Superior temporal gyrus (tissue), 1 donor: ENCODE results near the gene HSP90B1.

Source experiments
- DNase-seq: peaks from one replicate; pipeline ENCODE4 v3.0.0-alpha.2; 2016; ENCODE audit errors: extremely low spot score

Gene HSP90B1

GRCh38 chr12:103973909-103974308 lies 43.7 kb downstream of the HSP90B1 start:
- DNase-seq, result no peak

- DNase-seq, result no peak
Observed at GRCh38 chr12:103975368-103975767, 45.2 kb downstream of the HSP90B1 start.

GRCh38 chr12:103978384-103978982 lies 48.3 kb downstream of the HSP90B1 start:
- no peak for DNase-seq

GRCh38 chr12:103986829-103987228 lies 56.6 kb downstream of the HSP90B1 start:
- no peak for DNase-seq

GRCh38 chr12:103994235-103994634 lies 64.0 kb downstream of the HSP90B1 start:
- DNase-seq, result no peak

- no peak for DNase-seq
Observed at GRCh38 chr12:103996595-103996994, 66.4 kb downstream of the HSP90B1 start.

GRCh38 chr12:103997286-103997900 lies 67.2 kb downstream of the HSP90B1 start:
- no peak for DNase-seq
